B cell (primary cell): ENCODE data around the gene TMC6. TPM values are rescaled to one million over a fixed set of nuclear protein-coding genes. Genes with fewer than 3 reads are reported as not detected.
A peak's percentile ranks its signal among the peaks of the same experiment; 100 is the strongest.

Experiments used
- ATAC-seq: fragments of 200-7000 bp; cut with Tn5 transposase; one replicate; pipeline ENCODE4 v1.10.0; 2021; ENCODE audit warnings: low read depth, mild to moderate bottlenecking, moderate number of reproducible peaks, moderate library complexity
- CTCF ChIA-PET: fragments of 350-600 bp; sonication (Branson Sonifier 250); formaldehyde crosslinking; loops from one replicate; lab custom pipeline; 2021; ENCODE audit warnings: antibody characterized with exemption, inconsistent platforms; lab: Charles Lee
- POLR2A ChIA-PET: fragments of 350-600 bp; sonication (Branson Sonifier 250); formaldehyde crosslinking; loops from one replicate; lab custom pipeline; 2021; ENCODE audit warnings: antibody characterized with exemption; lab: Charles Lee
- DNase-seq: peaks from one replicate; pipeline ENCODE4 v3.0.0; 2013
- H2AFZ ChIP-seq: 2 replicates; pipeline ENCODE4 v1.6.1; 2012; ENCODE audit warnings: mild to moderate bottlenecking, low read depth, low read length; ENCODE audit not compliant: insufficient read depth, poor library complexity, severe bottlenecking
- H3K27ac ChIP-seq, 2 donors: 1 replicate in 1 of 2; 2 replicates in 1 of 2; pipeline ENCODE4 v1.5.1; 2012 to 2013; ENCODE audit warnings: low read length in 2 of 2, mild to moderate bottlenecking in 2 of 2, moderate library complexity in 1 of 2
- H3K27me3 ChIP-seq, 4 experiments: fragments of 200-600 bp in 1 of 4; sonication (generic) in 1 of 4; replicated peaks in 1 of 4; 1 replicate in 2 of 4; 2 replicates in 2 of 4; pipeline versions ENCODE4 v1.6.1 to v1.7.0; 2013 to 2016; ENCODE audit warnings: low read length in 3 of 4, mild to moderate bottlenecking in 2 of 4, mixed read lengths in 1 of 4, moderate library complexity in 1 of 4; ENCODE audit not compliant: insufficient read depth in 4 of 4, control insufficient read depth in 3 of 4; ENCODE audit errors: control extremely low read depth in 1 of 4
- H3K36me3 ChIP-seq, 2 experiments: replicated peaks in 1 of 2; 1 replicate in 1 of 2; 2 replicates in 1 of 2; pipeline versions ENCODE4 v1.6.1 to v1.7.1; 2013; ENCODE audit warnings: low read length in 1 of 2; ENCODE audit not compliant: insufficient read depth in 2 of 2, control insufficient read depth in 1 of 2; ENCODE audit errors: control extremely low read depth in 1 of 2, extremely low read depth in 1 of 2
- H3K4me1 ChIP-seq, 2 donors: fragments of 200-600 bp in 1 of 2; sonication (generic) in 1 of 2; 1 replicate in 1 of 2; 2 replicates in 1 of 2; pipeline versions ENCODE4 v1.5.1 to v1.6.1; 2013 to 2017; ENCODE audit warnings: low read length in 2 of 2; ENCODE audit not compliant: control insufficient read depth in 2 of 2, insufficient read depth in 2 of 2
- H3K4me2 ChIP-seq: replicated peaks from 2 replicates; pipeline ENCODE3; 2012; ENCODE audit warnings: mild to moderate bottlenecking, low read depth, low read length; ENCODE audit not compliant: poor library complexity, severe bottlenecking
- H3K4me3 ChIP-seq, 5 experiments: fragments of 200-600 bp in 1 of 5; sonication (generic) in 1 of 5; 1 replicate in 3 of 5; 2 replicates in 2 of 5; pipeline versions ENCODE4 v1.5.1 to v1.7.0; 2011 to 2016; ENCODE audit warnings: low read length in 4 of 5, mild to moderate bottlenecking in 4 of 5, low read depth in 2 of 5, control low read depth in 1 of 5, moderate library complexity in 1 of 5; ENCODE audit not compliant: insufficient read depth in 1 of 5; ENCODE audit errors: control extremely low read depth in 1 of 5, extremely low read depth in 1 of 5
- H3K79me2 ChIP-seq: fragments of 200-600 bp; sonication (generic); one replicate; pipeline ENCODE4 v1.6.0; 2016; ENCODE audit warnings: low read length; ENCODE audit not compliant: control insufficient read depth, insufficient read depth
- H3K9ac ChIP-seq: fragments of 200-600 bp; sonication (generic); 2 replicates; pipeline ENCODE4 v1.6.1; 2017; ENCODE audit warnings: mild to moderate bottlenecking, low read length, moderate library complexity
- H3K9me3 ChIP-seq, 3 donors: one replicate each; pipeline versions ENCODE4 v1.6.1 to v1.7.1; 2013; ENCODE audit warnings: low read length in 2 of 3; ENCODE audit not compliant: control insufficient read depth in 2 of 3, insufficient read depth in 1 of 3; ENCODE audit errors: control extremely low read depth in 1 of 3
- H4K20me1 ChIP-seq: 2 replicates; pipeline ENCODE4 v1.6.0; 2012; ENCODE audit warnings: mild to moderate bottlenecking, low read length; ENCODE audit not compliant: insufficient read depth, control insufficient read depth, poor library complexity, severe bottlenecking
- H3K27ac Mint-ChIP-seq: one replicate; pipeline ENCODE4 v1.8.0; 2021; ENCODE audit warnings: mixed read lengths
- H3K27me3 Mint-ChIP-seq: one replicate; pipeline ENCODE4 v1.8.0; 2021; ENCODE audit warnings: mixed read lengths
- H3K4me1 Mint-ChIP-seq: one replicate; pipeline ENCODE4 v1.8.0; 2021; ENCODE audit warnings: mixed read lengths
- H3K4me3 Mint-ChIP-seq: one replicate; pipeline ENCODE4 v1.8.0; 2021; ENCODE audit warnings: mixed read lengths
- H3K9me3 Mint-ChIP-seq: one replicate; pipeline ENCODE4 v1.8.0; 2022; ENCODE audit warnings: mixed read lengths; ENCODE audit not compliant: insufficient read depth
- CTCF ChIP-seq: fragments of 200-600 bp; IDR thresholded peaks from one replicate; pipeline ENCODE4 v1.8.0; 2022; ENCODE audit warnings: antibody characterized with exemption, mild to moderate bottlenecking
- EZH2 ChIP-seq: IDR thresholded peaks from 2 replicates; pipeline ENCODE4 v1.6.1; 2012; ENCODE audit warnings: borderline replicate concordance, low read depth, mild to moderate bottlenecking, moderate library complexity, low read length; ENCODE audit not compliant: insufficient read depth, poor library complexity, severe bottlenecking
- WGBS: methylation state at CpG from one replicate; pipeline ENCODE4 v1.1.5; 2013; ENCODE audit warnings: missing lambda C conversion rate; ENCODE audit not compliant: insufficient coverage; 5-methylcytosine and 5-hydroxymethylcytosine counted together
- intact Hi-C: fragments of 100-400 bp; cut with micrococcal nuclease; formaldehyde crosslinking; loops from one replicate; pipeline ENCODE4 v1.10.0; 2022
- polyA plus RNA-seq: library from polyadenylated mRNA; depleted of rRNA; stranded (reverse); fragments of >200 nt; gene quantifications from 2 replicates; pipeline ENCODE4 v1.2.3, GENCODE V29; 2012
- total RNA-seq, 2 donors: library from RNA; stranded (reverse); fragments of 120-200 nt in 1 of 2; gene quantifications; 1 replicate in 1 of 2; 2 replicates in 1 of 2; pipeline versions ENCODE4 v1.2.3 to v1.2.4, GENCODE V29; 2013 to 2022

The TMC6 gene
- total and polyA plus RNA-seq, 2 donors (not counting 1 experiment from before 2014, with no cell fraction given) = 374 to 891 TPM

GRCh38 chr17:78131172-78132083, 2.9 kb upstream of the TMC6 start:
- H3K4me3 ChIP-seq = peak overlapping the region; percentile 63 to 96 (median 89)
- peaks cover 77% of the 10 kb centered on the region for H3K79me2 ChIP-seq
- Mint-ChIP-seq H3K4me3 (peak overlapping the region; percentile 99), H3K4me1 (peaks cover 72% of the 10 kb centered on the region), H3K9me3 (no peaks in the 10 kb centered on the region), H3K27me3 (no peaks in the 10 kb centered on the region), H3K27ac (peak overlapping the region; percentile 99)
- intact Hi-C loops = loop anchor here (1.0 to 10.0 kb wide), 8 partner anchors 7 to 1703 kb away; partner anchors contain the start of genes C17orf99, CBX4 and SYNGR2
- TF ChIP-seq CTCF (no peak), EZH2 (no peak)
- ChIA-PET CTCF (interaction anchor here (1.0 to 14.1 kb wide), 6 partner anchors 11 to 82 kb away, joined by 3 to 357 read pairs (median 4); partner anchors contain the start of genes SYNGR2 and TK1), POLR2A (interaction anchor here (0.6 to 22.6 kb wide), 15 partner anchors 8 to 604 kb away, joined by 3 to 432 read pairs (median 5); partner anchors contain the start of gene SYNGR2)
- under 1% methylated on average over 72 of the region's 74 CpGs for WGBS
- ATAC-seq = no peak
- H2AFZ ChIP-seq = no peak overlapping the region
- H4K20me1 ChIP-seq = peaks cover 81% of the 10 kb centered on the region
- peaks cover 54 to 79% of the 10 kb centered on the region in 2 donors for H3K4me1 ChIP-seq
- no peaks in the 10 kb centered on the region for H3K9me3 ChIP-seq
- no peaks in the 10 kb centered on the region for H3K27me3 ChIP-seq
- H3K27ac ChIP-seq = peak overlapping the region; percentile 88 to 92
- DNase-seq = peak; percentile 69
- peak overlapping the region; percentile 100 for H3K4me2 ChIP-seq
- H3K36me3 ChIP-seq = peaks cover 0 to 53% of the 10 kb centered on the region in 2 experiments
- peak overlapping the region; percentile 91 for H3K9ac ChIP-seq
